Ectodermal cell (in vitro differentiated cells): ENCODE measurements around the gene AGBL1.
"Not testable (repeated sequence)": the region's sequence is repeated elsewhere in the genome, so short reads cannot be mapped to it uniquely, and the experiment has no call there.

Experiments used
- H3K27ac ChIP-seq: 2 replicates; pipeline ENCODE4 v1.7.0; 2013; ENCODE audit warnings: mild to moderate bottlenecking, low read depth, low read length; ENCODE audit not compliant: insufficient read depth, poor library complexity, severe bottlenecking
- H3K27me3 ChIP-seq: 2 replicates; pipeline ENCODE4 v1.7.0; 2013; ENCODE audit warnings: mild to moderate bottlenecking, low read length; ENCODE audit not compliant: insufficient read depth, control insufficient read depth, poor library complexity, severe bottlenecking
- H3K36me3 ChIP-seq: one replicate; pipeline ENCODE4 v1.7.0; 2013; ENCODE audit warnings: low read length; ENCODE audit not compliant: control insufficient read depth, insufficient read depth
- H3K4me1 ChIP-seq: one replicate; pipeline ENCODE4 v1.7.0; 2013; ENCODE audit warnings: low read length; ENCODE audit not compliant: control insufficient read depth, insufficient read depth
- H3K4me3 ChIP-seq: 2 replicates; pipeline ENCODE4 v1.7.0; 2013; ENCODE audit warnings: low read depth, low read length, control low read depth; ENCODE audit not compliant: insufficient read depth
- H3K9me3 ChIP-seq: 2 replicates; pipeline ENCODE4 v1.7.0; 2013; ENCODE audit warnings: mild to moderate bottlenecking, low read length, moderate library complexity; ENCODE audit not compliant: control insufficient read depth
- WGBS, 2 experiments: methylation state at CpG; one replicate each; pipeline ENCODE4 v1.1.7; 2013; ENCODE audit warnings: missing lambda C conversion rate in 2 of 2; 5-methylcytosine and 5-hydroxymethylcytosine counted together

AGBL1 gene

DNA sequence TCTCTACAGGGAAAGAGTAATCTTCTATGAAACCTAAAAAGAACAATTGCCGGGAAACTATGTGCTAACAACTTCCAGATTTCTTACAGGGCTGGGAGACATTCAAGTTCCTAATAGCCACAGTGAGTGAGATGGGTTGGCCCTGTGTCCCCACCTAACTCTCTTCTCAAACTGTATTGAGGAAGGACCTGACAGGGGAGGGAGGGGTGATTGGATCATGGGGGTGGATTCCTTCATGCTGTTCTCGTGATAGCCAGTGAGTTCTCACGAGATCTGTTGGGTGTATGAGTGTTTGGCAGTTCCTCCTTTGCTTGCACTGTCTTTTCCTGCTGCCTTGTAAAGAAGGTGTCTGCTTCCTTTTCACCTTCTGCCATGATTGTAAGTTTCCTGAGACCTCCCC is 958.7 kb downstream of the AGBL1 start:
- no peaks in the 10 kb centered on the region for H3K9me3 ChIP-seq
- no peaks in the 10 kb centered on the region for H3K36me3 ChIP-seq
- peaks cover 3% of the 10 kb centered on the region for H3K4me1 ChIP-seq
- no peak overlapping the region for H3K4me3 ChIP-seq
- WGBS, 2 experiments, result 59 to 64% methylated on average over 3 of the region's 3 CpGs
- no peak overlapping the region for H3K27ac ChIP-seq
- H3K27me3 ChIP-seq, result no peaks in the 10 kb centered on the region

GRCh38 chr15:87042619-87043018 is 962.9 kb downstream of the AGBL1 start:
- not testable (repeated sequence) for H3K4me3 ChIP-seq, H3K9me3 ChIP-seq, H3K27me3 ChIP-seq, H3K4me1 ChIP-seq, H3K27ac ChIP-seq, H3K36me3 ChIP-seq
- WGBS, 2 experiments, result 91 to 93% methylated on average over 4 of the region's 4 CpGs

GRCh38 chr15:87045746-87046145 is 966.1 kb downstream of the AGBL1 start:
- Histone ChIP-seq H3K27me3 (no peaks in the 10 kb centered on the region), H3K36me3 (no peaks in the 10 kb centered on the region), H3K9me3 (no peaks in the 10 kb centered on the region), H3K4me3 (no peak overlapping the region), H3K4me1 (peaks cover 3% of the 10 kb centered on the region), H3K27ac (no peak overlapping the region)
- WGBS, 2 experiments, result 78 to 89% methylated on average over 1 of the region's 1 CpG

DNA sequence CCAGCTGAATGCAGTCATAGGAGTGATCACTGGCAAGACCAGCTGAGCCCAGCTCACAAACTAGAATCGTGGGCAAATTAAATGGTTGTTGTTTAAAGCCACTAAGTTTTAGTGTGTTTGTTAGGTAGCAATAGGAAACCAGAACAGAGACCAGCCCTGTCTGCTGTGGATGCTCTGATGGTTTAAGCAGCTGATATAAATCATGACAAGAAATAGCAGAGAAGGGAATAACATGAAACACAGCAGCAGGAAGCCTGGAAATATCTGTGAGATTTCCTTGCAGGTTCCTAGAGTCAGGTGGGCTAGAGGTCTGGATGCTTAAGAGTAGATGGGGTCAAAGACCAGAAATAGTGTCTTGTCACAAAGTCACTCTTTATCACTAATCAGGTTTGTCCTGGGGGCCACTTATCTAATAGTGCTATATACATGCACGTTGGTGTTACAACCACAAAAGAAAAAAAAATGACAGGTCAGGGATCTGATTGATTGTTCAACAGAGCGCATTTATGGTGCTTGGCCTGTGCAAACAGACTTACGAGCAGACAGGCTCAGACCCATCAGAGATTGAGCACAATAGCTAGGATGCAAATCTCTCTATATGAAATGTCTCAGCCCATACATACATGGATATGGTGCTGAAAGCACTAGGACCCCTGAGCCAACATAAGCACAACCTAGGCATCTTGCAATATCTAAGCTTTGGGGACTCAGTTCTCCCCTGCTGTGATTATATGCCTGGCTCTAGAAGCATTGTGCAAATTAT is 967.7 kb downstream of the AGBL1 start:
- WGBS, 2 experiments, result 94% methylated on average over 4 of the region's 4 CpGs
- no peaks in the 10 kb centered on the region for H3K36me3 ChIP-seq
- H3K4me3 ChIP-seq, result no peak overlapping the region
- no peak overlapping the region for H3K27ac ChIP-seq
- H3K9me3 ChIP-seq, result no peaks in the 10 kb centered on the region
- H3K27me3 ChIP-seq, result no peaks in the 10 kb centered on the region
- no peaks in the 10 kb centered on the region for H3K4me1 ChIP-seq
